Measurements from ENCODE around the gene PTPRN2.

PTPRN2 gene

DNA sequence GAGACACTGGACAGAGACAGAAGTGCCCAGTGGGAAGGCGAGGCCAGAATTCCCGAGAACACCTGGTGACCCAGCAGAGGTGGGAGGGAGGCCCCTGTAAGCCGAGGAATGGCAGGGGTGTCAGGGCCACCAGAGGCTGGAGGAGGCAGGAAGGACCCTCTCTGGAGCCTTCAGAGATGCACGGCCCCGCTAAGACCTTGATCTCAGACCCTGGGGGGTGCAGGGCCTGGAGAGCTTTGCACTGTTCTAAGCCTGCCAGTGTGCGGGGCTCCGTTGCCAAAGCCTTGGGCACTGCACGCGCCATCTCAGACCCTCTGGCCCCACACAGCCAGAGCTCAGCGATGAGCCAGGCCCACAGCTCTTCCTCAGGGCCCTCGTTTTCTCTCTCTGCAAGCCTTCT, 557.1 kb downstream of the PTPRN2 start:
- DNase-seq, result no peak

DNA sequence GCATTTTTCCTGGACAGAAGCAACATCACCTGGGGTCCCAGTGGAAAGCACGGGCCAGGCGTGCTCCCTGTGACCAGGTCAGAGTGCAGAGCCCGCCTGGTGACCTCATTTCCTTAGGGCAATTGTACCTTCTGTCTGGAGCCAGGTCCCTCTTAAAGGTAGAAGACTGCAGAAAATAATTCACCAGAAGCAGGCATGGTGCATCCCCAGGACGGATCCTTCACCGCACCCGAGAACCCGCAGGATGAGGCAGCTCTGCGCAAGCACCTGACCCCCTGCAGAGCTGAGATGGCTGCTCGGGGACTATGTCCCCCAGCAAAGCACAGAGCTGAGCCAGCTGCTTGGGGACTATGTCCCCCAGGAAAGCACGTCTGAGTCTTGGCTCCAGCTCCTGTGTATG, 557.6 kb downstream of the PTPRN2 start:
- DNase-seq, result no peak

DNA sequence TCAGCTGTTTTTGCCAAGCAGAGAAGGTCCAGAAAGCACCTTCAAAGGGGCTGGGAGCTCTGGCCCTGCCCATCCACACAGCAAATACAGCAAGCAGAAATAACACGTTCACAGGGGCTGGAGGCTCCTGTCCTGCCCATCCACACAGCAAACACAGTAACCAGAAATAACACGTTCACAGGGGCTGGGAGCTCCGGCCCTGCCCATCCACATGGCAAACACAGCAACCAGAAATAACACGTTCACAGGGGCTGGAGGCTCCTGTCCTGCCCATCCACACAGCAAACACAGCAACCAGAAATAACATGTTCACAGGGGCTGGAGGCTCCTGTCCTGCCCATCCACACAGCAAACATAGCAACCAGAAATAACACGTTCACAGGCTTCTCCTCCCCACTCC, 558.1 kb downstream of the PTPRN2 start:
- DNase-seq, result no peak

DNA sequence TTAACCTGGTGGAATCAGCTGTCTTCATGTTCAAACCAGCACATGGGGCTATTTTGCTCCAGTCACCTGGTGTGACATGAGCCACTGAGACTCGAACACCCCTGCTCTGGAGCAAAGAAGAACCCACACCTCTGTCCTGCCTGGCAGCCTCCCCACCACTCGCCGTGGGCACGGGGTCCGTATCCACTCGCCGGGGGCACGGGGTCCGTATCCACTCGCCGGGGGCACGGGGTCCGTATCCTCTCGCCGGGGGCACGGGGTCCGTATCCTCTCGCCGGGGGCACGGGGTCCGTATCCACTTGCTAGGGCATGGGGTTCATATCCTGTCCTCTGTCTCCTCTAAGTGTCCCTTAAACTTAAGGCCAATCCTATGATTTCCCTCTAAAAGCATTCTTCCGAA, 558.7 kb downstream of the PTPRN2 start:
- DNase-seq, result no peak

DNA sequence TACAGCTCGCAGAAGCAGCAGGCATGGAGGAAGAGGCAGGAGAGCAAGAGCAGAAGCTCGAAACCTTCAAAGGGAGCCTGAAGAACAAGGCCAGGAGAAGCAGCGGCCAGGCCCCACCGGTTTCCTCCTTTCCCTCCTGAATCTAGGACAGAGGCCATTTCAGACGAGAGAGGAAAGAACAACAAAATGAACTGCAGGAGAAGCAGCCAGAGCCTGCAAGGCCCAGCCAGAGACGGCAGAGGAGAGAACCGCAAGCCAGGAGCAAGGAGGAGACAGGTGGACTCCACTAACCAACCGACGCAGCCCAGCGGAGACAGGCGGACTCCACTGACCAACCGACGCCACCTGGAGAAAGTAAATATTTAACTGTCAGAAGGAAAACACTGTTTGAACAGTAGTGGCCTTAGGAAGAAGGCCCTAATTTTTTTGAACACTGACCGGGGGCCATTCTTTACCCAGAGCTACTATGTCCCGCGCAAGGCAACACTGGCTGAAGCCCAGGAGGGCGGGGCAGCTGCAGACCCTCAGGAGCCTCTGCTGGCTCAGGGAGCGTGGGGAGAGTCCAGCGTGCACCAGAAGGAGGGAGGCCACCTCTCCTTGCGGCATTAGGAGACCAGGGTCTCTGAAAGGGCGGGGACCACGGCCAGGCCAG, 559.2 kb downstream of the PTPRN2 start:
- DNase-seq, result no peak

DNA sequence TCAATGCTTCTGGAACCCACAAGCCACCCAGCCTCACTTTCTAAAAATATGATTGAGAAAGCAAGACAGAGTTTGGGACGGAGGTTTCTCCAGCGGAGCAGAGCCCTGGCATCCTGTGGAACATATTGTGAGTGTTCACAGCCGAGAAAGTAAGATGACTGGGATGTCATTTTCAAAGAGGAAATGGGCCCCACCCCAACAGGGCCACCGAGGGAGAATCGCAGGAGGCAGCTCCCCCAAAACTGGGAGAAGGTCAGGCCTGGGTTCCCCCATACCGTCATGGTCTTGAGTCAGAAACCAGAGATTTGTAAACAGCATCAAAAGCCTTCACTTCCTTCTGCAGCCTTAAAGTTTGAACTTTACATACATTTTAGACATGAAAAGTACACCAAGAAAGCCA, 560.0 kb downstream of the PTPRN2 start:
- no peak for DNase-seq

DNA sequence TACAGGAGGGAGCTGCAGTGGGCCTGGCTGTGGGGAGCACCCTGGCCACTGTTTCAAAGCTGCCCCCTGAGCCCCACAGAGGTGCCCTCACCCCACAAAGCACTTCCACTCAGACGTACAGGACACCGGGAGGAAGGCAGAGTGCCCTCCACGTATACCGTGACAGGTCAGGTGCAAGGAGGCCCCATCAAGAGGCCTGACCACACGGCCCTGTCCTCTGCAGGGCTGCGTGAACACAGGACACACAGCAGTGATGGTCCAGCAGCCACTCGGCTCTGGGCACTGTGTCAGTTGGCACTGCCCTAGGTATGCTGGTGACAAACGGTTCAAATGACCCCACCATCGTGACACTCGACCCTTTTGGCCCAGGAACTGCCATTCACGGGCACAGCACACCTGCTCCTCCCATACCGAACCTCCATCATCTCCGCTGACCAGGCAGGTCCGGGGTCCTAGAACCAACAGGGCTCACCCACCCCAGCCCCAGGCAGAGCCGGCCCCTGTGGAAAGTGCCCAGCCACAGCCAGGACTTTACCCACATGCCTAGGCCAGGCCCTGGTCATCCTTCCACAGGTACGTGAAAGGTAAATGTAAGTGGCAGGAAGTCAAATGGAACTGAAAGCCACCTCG, 560.9 kb downstream of the PTPRN2 start:
- no peak for DNase-seq

DNA sequence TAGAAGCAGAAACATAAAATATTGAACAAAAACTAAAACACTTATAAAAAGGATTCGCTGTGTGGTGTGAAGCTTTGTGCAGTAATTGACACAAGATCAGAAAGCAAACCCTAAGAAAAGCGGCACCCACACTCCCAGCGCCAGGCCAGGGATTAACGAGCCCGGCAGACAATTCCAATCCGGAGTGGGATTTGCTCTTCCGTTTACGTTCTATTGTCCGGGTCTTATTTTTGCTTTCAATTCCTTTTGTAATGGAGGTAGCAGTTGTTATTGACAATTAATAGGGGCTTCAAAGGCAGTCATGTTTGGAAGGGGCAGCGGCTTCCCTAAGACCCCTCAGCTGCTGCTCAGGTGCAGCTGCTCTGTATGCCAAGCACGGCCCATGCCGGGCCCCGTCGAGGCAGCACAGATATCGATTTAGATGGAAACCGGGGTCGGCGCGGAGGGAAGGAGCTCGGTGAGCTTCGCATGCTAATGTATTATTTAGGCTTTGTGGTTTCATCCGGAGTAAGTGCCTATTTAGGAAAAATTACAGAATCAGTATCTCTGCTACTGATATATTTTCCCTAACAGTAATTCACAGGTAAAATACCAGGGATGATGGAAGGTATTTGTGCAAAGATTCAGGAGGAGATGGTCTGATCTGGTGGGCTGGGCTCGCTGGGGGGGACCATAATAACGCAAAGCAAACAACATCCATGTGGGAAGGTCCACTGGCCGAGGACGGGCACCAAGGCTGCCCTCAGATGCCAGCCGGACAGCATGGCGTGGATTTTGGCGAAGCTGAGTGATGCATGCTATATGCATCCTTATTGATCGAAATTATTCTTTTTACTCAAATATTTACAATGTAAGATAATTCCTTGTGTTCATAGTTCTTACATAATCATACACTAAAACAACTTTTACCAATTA, 561.7 kb downstream of the PTPRN2 start:
- no peak for DNase-seq

DNA sequence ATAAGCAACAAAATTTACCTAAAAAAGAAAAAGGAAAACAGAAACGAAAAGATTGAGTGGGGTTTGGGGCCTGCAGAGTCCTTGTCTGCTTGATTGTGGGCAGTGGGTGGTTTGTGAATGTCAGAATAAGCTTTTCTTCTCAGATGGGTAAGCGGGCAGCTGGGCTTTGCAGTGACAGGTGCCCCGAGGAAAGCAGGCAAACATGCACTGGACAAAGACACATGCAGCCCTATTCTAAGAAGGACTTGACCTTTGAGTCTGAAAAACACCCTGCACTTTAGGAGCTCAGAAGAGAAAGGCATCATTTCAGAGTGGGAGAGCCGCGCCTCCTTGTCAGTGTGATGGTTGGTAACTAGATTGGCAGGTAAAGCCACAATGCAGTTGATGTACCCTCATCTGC, 562.7 kb downstream of the PTPRN2 start:
- DNase-seq, result no peak

DNA sequence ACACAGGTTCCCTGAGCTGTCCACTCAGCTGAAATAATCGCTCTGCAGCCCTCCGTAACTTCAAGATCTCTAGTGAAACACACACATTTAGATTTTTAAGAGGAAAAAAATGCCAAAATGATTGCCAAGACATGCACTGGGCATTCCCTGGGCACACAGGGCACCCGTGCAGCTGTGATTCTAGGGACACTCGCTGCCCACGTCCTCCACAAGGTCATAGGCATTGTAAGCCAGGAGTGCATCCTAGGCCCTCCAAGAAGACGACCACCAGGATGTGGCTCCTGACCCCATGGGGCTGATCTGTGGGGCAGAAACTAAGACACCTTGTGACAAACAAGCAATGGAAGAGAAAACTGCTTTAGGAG, 563.3 kb downstream of the PTPRN2 start:
- DNase-seq, result no peak

DNA sequence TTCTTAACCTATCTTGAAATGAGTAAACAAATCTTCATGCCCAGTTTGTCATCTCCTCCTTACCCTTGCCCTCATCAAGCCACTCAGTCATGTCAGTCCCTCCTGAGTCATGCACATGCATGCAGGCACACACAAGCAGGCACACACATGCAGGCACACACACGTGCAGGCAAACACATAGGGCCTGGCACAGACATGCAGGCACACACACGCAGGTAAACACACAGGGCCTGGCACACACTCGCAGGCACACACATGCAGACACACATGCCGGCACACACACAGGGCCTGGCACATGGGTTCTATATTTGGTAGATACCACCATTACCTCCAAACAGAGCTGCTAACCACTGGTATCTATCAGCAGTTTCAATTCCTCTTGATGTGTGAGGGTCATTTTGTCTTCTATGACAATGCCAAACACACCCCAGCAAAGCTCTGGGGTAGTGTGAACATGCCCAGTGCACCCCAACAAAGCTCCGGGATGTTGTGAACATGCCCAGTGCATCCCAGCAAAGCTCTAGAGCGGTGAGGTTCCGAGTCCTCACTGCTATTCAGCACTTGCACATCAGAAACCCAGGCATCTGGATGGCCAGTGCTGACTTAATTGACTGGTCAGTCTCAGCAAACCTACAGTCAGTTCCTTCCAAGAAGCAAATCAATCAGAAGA, 563.8 kb downstream of the PTPRN2 start:
- DNase-seq, result no peak

DNA sequence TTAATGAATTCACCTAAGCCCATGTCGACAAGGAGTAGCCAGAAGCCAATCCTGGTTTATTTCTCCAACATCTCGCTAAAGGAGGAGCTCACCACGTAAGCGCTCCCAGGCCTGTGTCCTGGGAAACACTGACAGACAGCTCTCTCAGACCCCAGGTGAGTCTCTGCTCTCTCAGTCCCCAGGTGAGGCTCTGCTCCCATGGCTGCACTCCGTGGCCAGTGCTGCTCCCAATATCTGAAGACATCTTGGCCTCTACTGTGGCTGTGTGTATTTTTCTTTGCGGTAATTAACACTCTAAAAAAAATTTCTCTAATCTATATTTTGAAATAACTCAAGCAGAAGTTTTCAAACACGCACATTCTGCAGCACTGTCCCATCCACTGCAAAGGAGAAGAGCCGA, 564.5 kb downstream of the PTPRN2 start:
- no peak for DNase-seq

DNA sequence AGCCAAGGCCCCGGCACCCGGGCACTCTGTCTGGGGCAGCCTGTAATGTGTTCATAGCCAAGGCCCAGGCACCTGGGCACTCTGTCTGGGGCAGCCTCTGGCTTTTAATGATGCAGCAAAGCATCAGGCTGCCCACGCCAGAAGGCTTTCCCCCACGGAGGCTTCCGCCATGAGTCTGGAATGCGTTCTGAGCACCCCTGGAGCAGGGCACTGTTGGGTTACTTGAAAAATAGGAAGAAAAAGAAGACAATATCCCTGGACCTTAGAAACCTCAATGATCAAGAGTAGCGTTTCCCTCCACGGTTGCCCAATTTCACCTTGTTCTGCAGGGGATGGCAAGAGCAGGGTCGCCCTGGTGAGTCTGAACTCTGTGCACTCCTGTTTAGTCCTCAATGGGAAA, 565.0 kb downstream of the PTPRN2 start:
- no peak for DNase-seq

DNA sequence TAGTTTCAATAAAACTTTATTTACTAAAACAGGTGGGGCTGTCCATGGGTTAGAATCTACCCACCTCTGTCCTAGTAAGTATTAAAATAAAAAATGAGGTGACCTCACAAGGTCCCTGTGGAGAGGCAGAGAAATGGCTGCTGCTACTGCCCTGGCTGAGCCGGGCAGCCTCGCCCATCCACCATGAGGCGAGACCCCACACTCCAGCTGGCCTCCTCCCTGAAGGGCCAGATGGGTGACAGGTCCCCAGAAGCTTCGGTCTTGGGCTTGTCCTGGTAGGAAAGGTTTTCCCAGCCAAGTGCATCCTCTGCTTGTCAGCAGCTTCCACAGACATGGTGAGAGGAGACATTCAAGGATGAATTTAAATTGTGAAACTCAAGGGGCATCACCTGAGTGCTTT, 565.8 kb downstream of the PTPRN2 start:
- no peak for DNase-seq

DNA sequence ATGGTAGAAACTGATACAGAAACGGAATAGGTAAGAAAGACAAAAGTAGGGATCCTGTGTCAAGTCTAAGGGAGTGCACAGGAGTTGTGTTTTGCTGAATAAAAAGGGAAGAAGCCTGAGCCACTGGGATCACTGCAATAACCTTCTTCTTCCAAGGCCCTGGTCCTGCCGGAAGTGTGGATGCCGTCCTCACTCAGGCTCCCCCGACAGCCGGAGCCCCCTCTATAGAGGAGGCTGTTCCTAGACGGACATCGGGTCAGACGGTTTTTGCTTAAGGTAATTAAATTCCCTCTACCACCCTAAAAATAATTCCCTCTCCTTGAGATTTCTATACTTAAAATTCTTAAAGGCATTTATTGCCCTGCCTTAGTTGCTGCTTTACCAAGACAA, 566.9 kb downstream of the PTPRN2 start:
- no peak for DNase-seq

DNA sequence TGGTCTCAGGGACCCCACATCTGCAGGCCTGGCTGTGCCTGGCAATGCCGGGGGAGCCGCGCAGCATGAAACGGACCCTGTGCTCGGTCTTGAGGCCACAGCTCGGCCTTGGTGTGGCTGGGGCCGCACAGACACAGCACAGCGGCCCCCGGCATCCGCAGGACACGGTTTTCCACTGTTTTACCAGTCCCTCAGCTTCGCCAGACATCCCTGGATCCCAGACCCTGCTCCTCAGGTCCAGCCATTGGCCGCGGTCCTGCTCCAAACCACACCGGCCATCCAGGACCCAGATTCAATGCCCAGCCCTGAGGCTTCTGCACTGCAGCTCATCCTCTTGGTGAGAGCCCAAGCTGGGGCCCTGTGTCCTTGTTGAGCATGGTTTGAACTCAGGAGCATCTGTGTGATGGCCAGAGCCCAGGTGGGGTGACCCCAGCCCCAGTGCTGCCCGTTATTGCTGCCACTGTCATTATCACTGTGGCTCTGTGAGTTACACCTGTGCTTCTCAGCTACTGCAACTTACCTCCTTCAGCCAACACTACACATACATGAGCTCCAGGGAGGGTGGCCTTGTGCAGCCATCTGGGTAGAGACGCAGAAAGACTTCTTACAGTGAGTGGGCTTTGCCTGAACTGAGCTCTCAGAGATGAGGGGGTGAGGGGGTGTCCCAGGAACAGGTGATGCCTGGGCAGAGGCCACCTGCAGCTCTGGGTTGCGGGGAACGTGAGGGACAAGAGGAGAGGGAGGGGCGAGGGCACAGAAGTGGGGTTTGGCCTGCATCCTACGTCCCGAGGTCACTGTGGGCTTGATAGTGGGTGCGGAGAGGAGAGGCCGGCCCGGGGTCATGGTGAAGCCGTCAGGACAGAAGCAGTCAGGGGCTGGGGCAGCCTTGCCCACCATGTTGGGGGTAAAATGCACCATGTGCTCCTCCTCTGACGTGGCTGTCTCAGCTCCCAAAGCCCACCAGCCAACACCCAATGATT, 567.6 kb downstream of the PTPRN2 start:
- DNase-seq, result no peak

DNA sequence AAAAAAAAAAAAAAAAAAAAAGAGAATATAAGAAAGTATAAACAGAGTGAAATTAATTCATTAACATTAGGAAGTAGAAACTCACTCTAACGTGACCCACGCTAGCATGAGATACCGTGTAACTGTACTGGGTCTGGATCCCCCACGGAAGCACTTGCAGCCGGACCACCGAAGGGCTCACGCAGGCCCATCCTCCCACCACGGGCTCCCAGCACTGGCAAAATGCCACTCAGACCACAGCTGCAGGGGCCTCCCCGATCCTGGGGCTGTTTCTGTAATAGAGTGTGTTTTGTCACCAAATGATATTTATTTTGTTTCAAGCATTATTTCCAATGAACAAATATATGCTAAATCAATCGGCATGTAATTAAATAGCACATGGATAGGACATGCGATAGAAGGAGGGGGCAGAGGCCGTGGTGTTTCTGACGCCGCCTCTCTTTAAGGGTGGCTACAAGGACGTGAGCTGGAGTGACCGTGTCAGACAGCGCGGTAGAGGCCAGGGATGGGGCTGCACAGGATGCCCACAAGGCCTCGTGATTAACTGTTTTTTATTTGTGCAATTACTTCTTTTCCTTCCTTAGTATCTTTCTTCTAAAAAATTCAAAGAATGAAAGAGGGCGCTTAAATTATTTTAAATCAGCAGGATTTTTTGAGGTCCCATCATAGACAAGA, 568.5 kb downstream of the PTPRN2 start:
- no peak for DNase-seq

DNA sequence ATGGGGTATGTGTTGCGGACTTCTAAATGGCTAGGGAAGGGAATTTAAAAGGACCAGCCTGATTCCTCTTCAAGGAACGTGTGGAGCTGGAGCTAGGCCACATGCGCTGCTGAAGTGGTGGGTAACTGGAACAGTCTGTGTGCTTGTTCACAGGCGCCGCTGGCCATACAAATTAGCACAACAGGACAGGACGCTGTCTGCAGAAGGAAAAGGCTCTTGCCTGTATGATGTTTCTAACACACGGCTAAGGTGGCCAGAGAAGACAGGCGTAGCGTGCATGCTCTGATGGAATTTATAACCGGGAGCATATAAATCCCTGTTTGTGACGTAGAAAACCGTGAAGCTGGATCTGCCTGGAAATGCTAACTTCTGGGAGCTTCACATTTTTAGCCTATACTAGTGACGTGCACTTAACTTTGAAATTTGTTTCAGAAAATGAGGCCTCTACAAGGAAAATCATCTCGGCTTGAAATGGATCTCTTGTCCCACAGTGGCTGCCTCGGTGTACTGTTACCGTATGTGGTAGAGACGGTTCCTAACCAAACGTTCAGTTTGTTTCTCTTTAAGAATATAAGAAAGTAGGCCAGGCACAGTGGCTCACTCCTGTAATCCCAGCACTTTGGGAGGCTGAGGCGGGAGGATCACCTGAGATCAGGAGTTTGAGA, 569.4 kb downstream of the PTPRN2 start:
- no peak for DNase-seq

DNA sequence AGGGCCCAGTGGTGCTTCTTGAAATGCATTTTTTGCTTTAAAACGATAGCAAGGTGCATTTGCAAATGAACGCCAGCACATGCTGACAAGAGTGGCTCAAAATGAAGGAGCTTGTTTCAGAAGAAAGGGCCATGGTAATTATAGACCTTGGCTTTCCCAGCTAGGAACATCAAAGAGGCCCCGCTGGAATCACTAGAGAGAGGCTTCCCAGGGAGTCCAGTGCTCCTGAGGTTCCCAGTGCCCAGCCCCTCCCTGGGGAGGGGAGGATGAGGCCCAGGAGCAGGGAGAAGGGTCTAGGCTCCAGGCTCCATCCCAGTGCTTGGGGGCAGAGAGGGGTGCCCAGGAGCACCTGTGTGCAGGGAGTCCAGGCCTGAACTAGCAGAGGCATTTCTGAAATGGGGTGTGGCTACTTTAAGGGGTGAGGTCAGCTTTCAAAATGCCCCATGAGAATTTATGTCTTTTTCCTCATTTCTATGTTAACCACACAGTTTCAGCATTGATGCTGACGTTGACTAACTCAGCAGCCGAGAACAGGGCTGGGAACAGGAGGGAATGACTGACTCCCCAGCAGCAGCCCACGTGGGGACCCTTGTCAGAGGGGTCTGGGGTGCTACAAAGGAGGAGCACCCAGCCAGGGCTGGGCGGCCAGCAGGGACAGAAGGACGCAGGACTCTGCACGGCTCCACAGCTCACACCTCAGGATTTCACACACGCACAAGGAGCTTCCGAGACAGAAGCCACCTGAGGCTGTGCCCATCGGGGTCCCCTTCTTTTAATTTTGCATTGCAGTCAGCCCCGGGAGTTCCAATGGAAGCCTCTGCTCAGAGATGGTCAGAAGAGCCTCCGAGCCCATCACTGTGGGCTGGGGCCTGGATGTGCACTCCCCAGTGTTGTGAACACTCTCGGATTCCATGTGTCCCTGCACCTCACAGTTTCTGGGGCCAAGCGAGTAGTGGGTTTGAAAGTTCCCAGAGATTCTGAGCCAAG, 570.2 kb downstream of the PTPRN2 start:
- no peak for DNase-seq

Data from stimulated activated CD4-positive, alpha-beta T cell treated with anti-CD3 and anti-CD28 coated beads, Interleukin-15, amount 100 ng/mL, for 24 hours (primary cell).